Kidney tubule cell (primary cell): ENCODE results near the gene SVOP.

Experiments
- DNase-seq: peaks from one replicate; pipeline ENCODE4 v3.0.0-alpha.2; 2018; ENCODE audit warnings: low spot score

SVOP gene

GRCh38 chr12:108977360-108977759, 43.5 kb downstream of the SVOP start:
- no peak for DNase-seq

GRCh38 chr12:108975024-108975593, 45.8 kb downstream of the SVOP start:
- DNase-seq = no peak

GRCh38 chr12:108973629-108974152, 47.2 kb downstream of the SVOP start:
- DNase-seq = no peak

GRCh38 chr12:108972358-108972757, 48.5 kb downstream of the SVOP start:
- DNase-seq = peak; percentile 25

- no peak for DNase-seq
These were observed 51.2 kb downstream of the SVOP start for GRCh38 chr12:108969622-108970021.

- peak; percentile 33 for DNase-seq
These were observed 52.9 kb downstream of the SVOP start for GRCh38 chr12:108967869-108968540.

- no peak for DNase-seq
These were observed 54.3 kb downstream of the SVOP start for GRCh38 chr12:108966378-108967151.

GRCh38 chr12:108965886-108966285, 55.0 kb downstream of the SVOP start:
- peak; percentile 54 for DNase-seq

GRCh38 chr12:108964371-108965352, 56.2 kb downstream of the SVOP start:
- no peak for DNase-seq

GRCh38 chr12:108962256-108962655, 58.6 kb downstream of the SVOP start:
- no peak for DNase-seq

GRCh38 chr12:108959748-108960655, 60.9 kb downstream of the SVOP start:
- no peak for DNase-seq

- peak; percentile 100 for DNase-seq
These were observed 65.5 kb downstream of the SVOP start for GRCh38 chr12:108955225-108955835.

- peak; percentile 76 for DNase-seq
These were observed 69.7 kb downstream of the SVOP start for GRCh38 chr12:108950991-108951739.

GRCh38 chr12:108949976-108950375, 70.9 kb downstream of the SVOP start:
- no peak for DNase-seq

- no peak for DNase-seq
These were observed 72.5 kb downstream of the SVOP start for GRCh38 chr12:108948367-108948766.

- DNase-seq = no peak
These were observed 73.8 kb downstream of the SVOP start for GRCh38 chr12:108947097-108947496.

GRCh38 chr12:108940138-108940537, 80.7 kb downstream of the SVOP start:
- DNase-seq = no peak

GRCh38 chr12:108939594-108939993, 81.3 kb downstream of the SVOP start:
- DNase-seq = peak; percentile 12

- no peak for DNase-seq
These were observed 82.5 kb downstream of the SVOP start for GRCh38 chr12:108938247-108938924.
